DOHH2 (cell line): ENCODE data around the gene PRDM16.

ENCODE experiments used
- H3F3A ChIP-seq: fragments of 200-600 bp; sonication (generic), shearing (Covaris generic); 2 replicates; pipeline ENCODE4 v1.6.0; 2016; ENCODE audit warnings: antibody characterized with exemption, mild to moderate bottlenecking; ENCODE audit not compliant: control insufficient read depth, insufficient read depth
- H3K27ac ChIP-seq: fragments of 200-600 bp; sonication (generic); 2 replicates; pipeline ENCODE4 v1.5.1; 2014; ENCODE audit warnings: low read depth, mild to moderate bottlenecking, low read length, moderate library complexity
- H3K27me3 ChIP-seq: fragments of 200-600 bp; sonication (generic); 2 replicates; pipeline ENCODE4 v1.6.1; 2014; ENCODE audit warnings: mild to moderate bottlenecking, low read length, mixed read lengths; ENCODE audit not compliant: control insufficient read depth
- H3K36me3 ChIP-seq: fragments of 200-600 bp; sonication (generic); 2 replicates; pipeline ENCODE4 v1.6.1; 2014; ENCODE audit warnings: mild to moderate bottlenecking, low read length, moderate library complexity, mixed read lengths; ENCODE audit not compliant: control insufficient read depth
- H3K4me1 ChIP-seq: fragments of 200-600 bp; sonication (generic); 2 replicates; pipeline ENCODE4 v1.6.1; 2014; ENCODE audit warnings: mild to moderate bottlenecking, low read length, mixed read lengths; ENCODE audit not compliant: control insufficient read depth
- H3K4me2 ChIP-seq: fragments of 200-600 bp; sonication (generic); 2 replicates; pipeline ENCODE4 v1.6.0; 2014; ENCODE audit warnings: mild to moderate bottlenecking, low read length, moderate library complexity
- H3K4me3 ChIP-seq: fragments of 200-600 bp; sonication (generic); 2 replicates; pipeline ENCODE4 v1.5.1; 2014; ENCODE audit warnings: mild to moderate bottlenecking, low read length, mixed read lengths
- H3K79me2 ChIP-seq: fragments of 200-600 bp; sonication (generic); 2 replicates; pipeline ENCODE4 v1.6.1; 2014; ENCODE audit warnings: mild to moderate bottlenecking, low read length, mixed read lengths; ENCODE audit not compliant: control insufficient read depth
- H3K9me2 ChIP-seq: fragments of 200-600 bp; sonication (generic); replicated peaks from 2 replicates; pipeline ENCODE4 v1.6.1; 2014; ENCODE audit warnings: mild to moderate bottlenecking, low read length, mixed read lengths; ENCODE audit not compliant: control insufficient read depth
- H3K9me3 ChIP-seq: fragments of 200-600 bp; sonication (generic); 2 replicates; pipeline ENCODE4 v1.6.1; 2014; ENCODE audit warnings: antibody characterized with exemption, low read length, mixed read lengths; ENCODE audit not compliant: control insufficient read depth, insufficient read depth
- H4K20me1 ChIP-seq: fragments of 200-600 bp; sonication (generic); 2 replicates; pipeline ENCODE4 v1.6.0; 2014; ENCODE audit warnings: low read depth, mild to moderate bottlenecking, antibody characterized with exemption, low read length, moderate library complexity; ENCODE audit not compliant: control insufficient read depth, insufficient read depth
- EZH2phosphoT487 ChIP-seq: fragments of 200-600 bp; sonication (generic); IDR thresholded peaks from 2 replicates; pipeline ENCODE4 v1.6.1; 2017; ENCODE audit warnings: borderline replicate concordance, mild to moderate bottlenecking, antibody characterized with exemption, low read length, moderate library complexity, mixed read lengths
- TF ChIP-seq, protein P1 (sequence below): fragments of 200-600 bp; sonication (generic); IDR thresholded peaks from one replicate; pipeline ENCODE4 v1.5.1; 2014; ENCODE audit warnings: antibody characterized with exemption, mild to moderate bottlenecking, low read depth, low read length; ENCODE audit not compliant: poor library complexity, severe bottlenecking

Gene PRDM16

DNA sequence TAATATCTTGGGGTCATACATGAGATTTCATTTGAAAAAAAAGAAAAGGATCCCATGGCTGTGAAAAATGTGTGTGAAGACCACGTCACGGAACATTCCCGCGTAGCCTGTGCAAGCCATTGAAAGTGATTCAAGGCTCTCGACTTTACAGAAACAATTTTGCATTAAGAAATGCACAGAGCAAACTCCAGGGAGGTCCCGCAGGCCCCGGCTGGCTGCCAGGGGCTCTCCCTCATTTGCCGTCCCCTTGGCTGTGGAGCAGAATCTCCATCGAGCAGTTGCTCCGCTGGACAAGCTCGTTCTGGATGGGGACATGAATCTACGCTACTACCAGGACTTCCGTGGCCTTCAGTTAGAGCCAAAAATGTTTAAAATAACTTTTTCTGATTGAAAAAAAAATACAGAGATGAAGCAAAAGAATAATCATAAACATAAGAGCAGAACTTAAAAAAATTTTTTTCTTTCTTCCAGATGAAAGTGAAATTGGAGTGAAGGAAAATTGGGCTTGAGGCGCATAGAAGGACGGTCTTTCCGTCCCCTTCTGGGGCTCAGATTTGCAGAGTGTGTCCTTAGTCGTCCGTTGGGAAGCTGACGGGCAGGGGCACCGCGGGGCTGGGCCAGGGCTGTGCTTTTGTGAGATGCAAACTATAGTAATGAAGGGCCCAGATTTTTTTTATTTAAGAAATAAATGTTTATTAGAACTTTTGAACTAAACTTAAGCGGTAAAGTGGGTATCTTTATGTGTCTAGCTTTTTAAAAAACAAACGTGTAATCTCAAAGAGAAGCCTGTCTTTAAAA lies 317.4 kb downstream of the PRDM16 start:
- H3K27me3 ChIP-seq, result no peaks in the 10 kb centered on the region

GRCh38 chr1:3387401-3387800 lies 318.4 kb downstream of the PRDM16 start:
- Histone ChIP-seq H3K27me3 (no peaks in the 10 kb centered on the region), H3K9me3 (no peaks in the 10 kb centered on the region), H3F3A (no peaks in the 10 kb centered on the region), H3K4me1 (no peaks in the 10 kb centered on the region), H3K9me2 (no peaks in the 10 kb centered on the region), H3K27ac (no peak overlapping the region), H4K20me1 (no peaks in the 10 kb centered on the region), H3K4me3 (no peak overlapping the region), H3K36me3 (no peaks in the 10 kb centered on the region), H3K79me2 (no peaks in the 10 kb centered on the region), H3K4me2 (no peak overlapping the region)
- no peak for TF ChIP-seq EZH2phosphoT487
- TF ChIP-seq, protein P1, sequence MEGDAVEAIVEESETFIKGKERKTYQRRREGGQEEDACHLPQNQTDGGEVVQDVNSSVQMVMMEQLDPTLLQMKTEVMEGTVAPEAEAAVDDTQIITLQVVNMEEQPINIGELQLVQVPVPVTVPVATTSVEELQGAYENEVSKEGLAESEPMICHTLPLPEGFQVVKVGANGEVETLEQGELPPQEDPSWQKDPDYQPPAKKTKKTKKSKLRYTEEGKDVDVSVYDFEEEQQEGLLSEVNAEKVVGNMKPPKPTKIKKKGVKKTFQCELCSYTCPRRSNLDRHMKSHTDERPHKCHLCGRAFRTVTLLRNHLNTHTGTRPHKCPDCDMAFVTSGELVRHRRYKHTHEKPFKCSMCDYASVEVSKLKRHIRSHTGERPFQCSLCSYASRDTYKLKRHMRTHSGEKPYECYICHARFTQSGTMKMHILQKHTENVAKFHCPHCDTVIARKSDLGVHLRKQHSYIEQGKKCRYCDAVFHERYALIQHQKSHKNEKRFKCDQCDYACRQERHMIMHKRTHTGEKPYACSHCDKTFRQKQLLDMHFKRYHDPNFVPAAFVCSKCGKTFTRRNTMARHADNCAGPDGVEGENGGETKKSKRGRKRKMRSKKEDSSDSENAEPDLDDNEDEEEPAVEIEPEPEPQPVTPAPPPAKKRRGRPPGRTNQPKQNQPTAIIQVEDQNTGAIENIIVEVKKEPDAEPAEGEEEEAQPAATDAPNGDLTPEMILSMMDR, result no peak

More for the DNA sequence above, 317.4 kb downstream of the PRDM16 start:
- TF ChIP-seq, protein P1, result no peak
- no peak for TF ChIP-seq EZH2phosphoT487
- no peaks in the 10 kb centered on the region for H3K4me1 ChIP-seq
- H3K4me3 ChIP-seq, result no peak overlapping the region
- no peaks in the 10 kb centered on the region for H3F3A ChIP-seq
- no peaks in the 10 kb centered on the region for H3K9me3 ChIP-seq
- no peaks in the 10 kb centered on the region for H3K36me3 ChIP-seq
- no peak overlapping the region for H3K4me2 ChIP-seq
- no peaks in the 10 kb centered on the region for H3K9me2 ChIP-seq
- H4K20me1 ChIP-seq, result no peaks in the 10 kb centered on the region
- no peaks in the 10 kb centered on the region for H3K79me2 ChIP-seq
- no peak overlapping the region for H3K27ac ChIP-seq

- Histone ChIP-seq H3K4me1 (no peaks in the 10 kb centered on the region), H4K20me1 (no peaks in the 10 kb centered on the region), H3K4me2 (no peak overlapping the region), H3F3A (no peaks in the 10 kb centered on the region), H3K79me2 (no peaks in the 10 kb centered on the region), H3K9me2 (no peaks in the 10 kb centered on the region), H3K9me3 (no peaks in the 10 kb centered on the region), H3K4me3 (no peak overlapping the region), H3K27ac (no peak overlapping the region), H3K36me3 (no peaks in the 10 kb centered on the region), H3K27me3 (no peaks in the 10 kb centered on the region)
- no peak for TF ChIP-seq EZH2phosphoT487
- TF ChIP-seq, protein P1, result no peak
These were observed 320.3 kb downstream of the PRDM16 start for GRCh38 chr1:3389093-3389833.
